Activated naive CD4-positive, alpha-beta T cell treated with anti-CD3 and anti-CD28 coated beads, Interleukin-2, amount 10 ng/mL, durations not matched to agents 7 days and 5 days (primary cell): Measurements from ENCODE around the gene LYST.
A peak's percentile ranks its signal among the peaks of the same experiment; 100 is the strongest.
"Not testable (repeated sequence)": the region's sequence is repeated elsewhere in the genome, so short reads cannot be mapped to it uniquely, and the experiment has no call there.

ENCODE experiments used
- CTCF ChIA-PET: fragments of 350-600 bp; sonication (Branson Sonifier 250); formaldehyde crosslinking; loops from one replicate; lab custom pipeline; 2021; ENCODE audit warnings: antibody characterized with exemption; lab: Charles Lee
- DNase-seq: peaks from one replicate; pipeline ENCODE4 v3.0.0-alpha.2; 2020
- H3K27ac Mint-ChIP-seq: one replicate; pipeline ENCODE4 v1.8.0; 2021; ENCODE audit warnings: mild to moderate bottlenecking, moderate library complexity, mixed read lengths
- H3K27me3 Mint-ChIP-seq: one replicate; pipeline ENCODE4 v1.8.0; 2021; ENCODE audit warnings: mild to moderate bottlenecking, mixed read lengths
- H3K36me3 Mint-ChIP-seq: one replicate; pipeline ENCODE4 v1.8.0; 2021; ENCODE audit warnings: mixed read lengths
- H3K4me1 Mint-ChIP-seq: one replicate; pipeline ENCODE4 v1.8.0; 2021; ENCODE audit warnings: mixed read lengths
- H3K4me3 Mint-ChIP-seq: one replicate; pipeline ENCODE4 v1.8.0; 2021; ENCODE audit warnings: mild to moderate bottlenecking, moderate library complexity, mixed read lengths
- H3K9me3 Mint-ChIP-seq: one replicate; pipeline ENCODE4 v1.8.0; 2021; ENCODE audit warnings: mixed read lengths

Gene LYST

GRCh38 chr1:235646463-235646862, 220.2 kb downstream of the LYST start:
- Mint-ChIP-seq H3K9me3 (no peaks in the 10 kb centered on the region), H3K4me1 (peaks cover 51% of the 10 kb centered on the region), H3K27me3 (peaks cover 83% of the 10 kb centered on the region), H3K27ac (no peak overlapping the region), H3K36me3 (peaks cover 3% of the 10 kb centered on the region), H3K4me3 (no peak overlapping the region)
- CTCF ChIA-PET: interaction anchor here (1.6 kb wide), 1 partner anchor 11 kb away, joined by 4 read pairs; no protein-coding TSS in a partner anchor
- DNase-seq: no peak

- H3K9me3 Mint-ChIP-seq: no peaks in the 10 kb centered on the region
- peaks cover 73% of the 10 kb centered on the region for H3K27me3 Mint-ChIP-seq
- CTCF ChIA-PET: interaction anchor here (1.6 kb wide), 1 partner anchor 13 kb away, joined by 4 read pairs; no protein-coding TSS in a partner anchor
- H3K36me3 Mint-ChIP-seq: peaks cover 3% of the 10 kb centered on the region
- H3K4me3 Mint-ChIP-seq: no peak overlapping the region
- no peak for DNase-seq
- no peak overlapping the region for H3K27ac Mint-ChIP-seq
- peaks cover 56% of the 10 kb centered on the region for H3K4me1 Mint-ChIP-seq
These were observed 221.9 kb downstream of the LYST start for GRCh38 chr1:235644693-235645305.

GRCh38 chr1:235643837-235644692, 222.6 kb downstream of the LYST start:
- Mint-ChIP-seq H3K4me1 (peaks cover 57% of the 10 kb centered on the region), H3K27ac (no peak overlapping the region)
- CTCF ChIA-PET: no interaction called here

GRCh38 chr1:235642943-235643371, 223.7 kb downstream of the LYST start:
- no peak for DNase-seq
- Mint-ChIP-seq H3K36me3 (no peaks in the 10 kb centered on the region), H3K4me1 (peaks cover 46% of the 10 kb centered on the region), H3K27ac (no peak overlapping the region), H3K27me3 (peaks cover 72% of the 10 kb centered on the region), H3K9me3 (no peaks in the 10 kb centered on the region), H3K4me3 (no peak overlapping the region)
- CTCF ChIA-PET: interaction anchor here (1.1 to 1.4 kb wide), 2 partner anchors 9 to 329 kb away, joined by 3 read pairs; no protein-coding TSS in a partner anchor

More at GRCh38 chr1:235643837-235644692, 222.6 kb downstream of the LYST start:
- DNase-seq: no peak
- no peaks in the 10 kb centered on the region for H3K9me3 Mint-ChIP-seq
- peaks cover 75% of the 10 kb centered on the region for H3K27me3 Mint-ChIP-seq
- H3K36me3 Mint-ChIP-seq: peaks cover 3% of the 10 kb centered on the region
- H3K4me3 Mint-ChIP-seq: no peak overlapping the region

- H3K4me1 Mint-ChIP-seq: peaks cover 43% of the 10 kb centered on the region
- H3K27ac Mint-ChIP-seq: peak overlapping the region; percentile 92
- no peaks in the 10 kb centered on the region for H3K9me3 Mint-ChIP-seq
- no peaks in the 10 kb centered on the region for H3K36me3 Mint-ChIP-seq
- H3K27me3 Mint-ChIP-seq: peaks cover 72% of the 10 kb centered on the region
- DNase-seq: peak; percentile 83
- CTCF ChIA-PET: interaction anchor here (0.5 to 1.6 kb wide), 5 partner anchors 9 to 329 kb away, joined by 3 read pairs; no protein-coding TSS in a partner anchor
- peak overlapping the region; percentile 62 for H3K4me3 Mint-ChIP-seq
These were observed 224.4 kb downstream of the LYST start for GRCh38 chr1:235642011-235642942.

- no peak overlapping the region for H3K4me3 Mint-ChIP-seq
- H3K27me3 Mint-ChIP-seq: peaks cover 69% of the 10 kb centered on the region
- CTCF ChIA-PET: interaction anchor here (1.6 kb wide), 1 partner anchor 41 kb away, joined by 3 read pairs; no protein-coding TSS in a partner anchor
- DNase-seq: no peak
- H3K36me3 Mint-ChIP-seq: no peaks in the 10 kb centered on the region
- H3K9me3 Mint-ChIP-seq: no peaks in the 10 kb centered on the region
- peaks cover 34% of the 10 kb centered on the region for H3K4me1 Mint-ChIP-seq
- H3K27ac Mint-ChIP-seq: no peak overlapping the region
These were observed 226.1 kb downstream of the LYST start for GRCh38 chr1:235640580-235640979.

- CTCF ChIA-PET: no interaction called here
- H3K9me3 Mint-ChIP-seq: no peaks in the 10 kb centered on the region
These were observed 227.2 kb downstream of the LYST start for GRCh38 chr1:235639226-235640205.

GRCh38 chr1:235638612-235639011, 228.1 kb downstream of the LYST start:
- H3K27me3 Mint-ChIP-seq: peaks cover 61% of the 10 kb centered on the region
- H3K4me3 Mint-ChIP-seq, H3K27ac Mint-ChIP-seq, H3K9me3 Mint-ChIP-seq, DNase-seq, H3K36me3 Mint-ChIP-seq, CTCF ChIA-PET: not testable (repeated sequence)
- peaks cover 34% of the 10 kb centered on the region for H3K4me1 Mint-ChIP-seq

More at GRCh38 chr1:235639226-235640205, 227.2 kb downstream of the LYST start:
- no peak overlapping the region for H3K4me3 Mint-ChIP-seq
- H3K27me3 Mint-ChIP-seq: peaks cover 61% of the 10 kb centered on the region
- no peak for DNase-seq
- peaks cover 34% of the 10 kb centered on the region for H3K4me1 Mint-ChIP-seq
- no peak overlapping the region for H3K27ac Mint-ChIP-seq
- H3K36me3 Mint-ChIP-seq: no peaks in the 10 kb centered on the region

- Mint-ChIP-seq H3K36me3 (no peaks in the 10 kb centered on the region), H3K9me3 (no peaks in the 10 kb centered on the region), H3K4me3 (no peak overlapping the region), H3K27ac (no peak overlapping the region), H3K4me1 (peaks cover 30% of the 10 kb centered on the region), H3K27me3 (peaks cover 65% of the 10 kb centered on the region)
- CTCF ChIA-PET: no interaction called here
- no peak for DNase-seq
These were observed 228.8 kb downstream of the LYST start for GRCh38 chr1:235637756-235638534.

GRCh38 chr1:235635938-235636662, 230.6 kb downstream of the LYST start:
- CTCF ChIA-PET: interaction anchor here (0.5 kb wide), 1 partner anchor 133 kb away, joined by 3 read pairs; no protein-coding TSS in a partner anchor
- no peak overlapping the region for H3K4me3 Mint-ChIP-seq
- H3K36me3 Mint-ChIP-seq: no peaks in the 10 kb centered on the region
- no peak for DNase-seq
- H3K4me1 Mint-ChIP-seq: peaks cover 24% of the 10 kb centered on the region
- no peak overlapping the region for H3K27ac Mint-ChIP-seq
- H3K9me3 Mint-ChIP-seq: no peaks in the 10 kb centered on the region
- H3K27me3 Mint-ChIP-seq: peaks cover 67% of the 10 kb centered on the region

GRCh38 chr1:235632506-235633401, 234.0 kb downstream of the LYST start:
- no peaks in the 10 kb centered on the region for H3K9me3 Mint-ChIP-seq
- H3K27me3 Mint-ChIP-seq: peaks cover 62% of the 10 kb centered on the region
- DNase-seq: no peak
- CTCF ChIA-PET: no interaction called here
- peaks cover 12% of the 10 kb centered on the region for H3K4me1 Mint-ChIP-seq
- H3K4me3 Mint-ChIP-seq: no peak overlapping the region
- H3K36me3 Mint-ChIP-seq: no peaks in the 10 kb centered on the region
- no peak overlapping the region for H3K27ac Mint-ChIP-seq
